A673 (cell line): ENCODE measurements around the gene HPCAL1. TPM values are rescaled to one million over a fixed set of nuclear protein-coding genes. Genes with fewer than 3 reads are reported as not detected.

Experiments
- BruUV-seq: library from RNA; stranded (reverse); fragments of 400-500 nt; replicated peaks from 2 replicates; lab custom pipeline; 2021; lab: Mats Ljungman, UMichigan
- CTCF ChIA-PET: fragments of 300-600 bp; sonication (Branson Sonifier 250); formaldehyde crosslinking; loops from one replicate; lab custom pipeline; 2022; ENCODE audit warnings: antibody characterized with exemption; lab: Charles Lee
- POLR2A ChIA-PET: fragments of 300-600 bp; sonication (Branson Sonifier 250); formaldehyde crosslinking; loops from one replicate; lab custom pipeline; 2022; ENCODE audit warnings: antibody characterized with exemption; ENCODE audit not compliant: low non-redundant PET; lab: Charles Lee
- DNase-seq: peaks from one replicate; pipeline ENCODE4 v3.0.0-alpha.2; 2015; ENCODE audit warnings: low spot score
- H3K27ac ChIP-seq: fragments of 200-600 bp; sonication (generic); 2 replicates; pipeline ENCODE4 v1.5.1; 2016; ENCODE audit warnings: mixed run types, low read depth, mild to moderate bottlenecking, mixed read lengths, antibody characterized with exemption, low read length; ENCODE audit not compliant: poor library complexity, severe bottlenecking
- H3K27me3 ChIP-seq: fragments of 200-600 bp; sonication (generic); replicated peaks from 2 replicates; pipeline ENCODE4 v1.6.1; 2017; ENCODE audit warnings: mixed run types, low read depth, mild to moderate bottlenecking, mixed read lengths, antibody characterized with exemption, low read length; ENCODE audit not compliant: insufficient read depth, poor library complexity
- H3K36me3 ChIP-seq: fragments of 200-600 bp; sonication (generic); 2 replicates; pipeline ENCODE4 v1.6.1; 2016; ENCODE audit warnings: mixed run types, mild to moderate bottlenecking, mixed read lengths, antibody characterized with exemption, low read length; ENCODE audit not compliant: insufficient read depth, poor library complexity, severe bottlenecking
- H3K4me1 ChIP-seq: fragments of 200-600 bp; sonication (generic); 2 replicates; pipeline ENCODE4 v1.6.1; 2017; ENCODE audit warnings: mixed run types, mild to moderate bottlenecking, mixed read lengths, antibody characterized with exemption, low read length; ENCODE audit not compliant: insufficient read depth, poor library complexity, severe bottlenecking
- H3K4me3 ChIP-seq: fragments of 200-600 bp; sonication (generic); 2 replicates; pipeline ENCODE4 v1.5.1; 2016; ENCODE audit warnings: low read depth, mixed run types, mild to moderate bottlenecking, mixed read lengths, low read length; ENCODE audit not compliant: poor library complexity, severe bottlenecking
- H3K9me3 ChIP-seq: fragments of 200-600 bp; sonication (generic); 2 replicates; pipeline ENCODE4 v1.6.1; 2016; ENCODE audit warnings: mixed run types, low read depth, mild to moderate bottlenecking, mixed read lengths, antibody characterized with exemption, low read length; ENCODE audit not compliant: poor library complexity, severe bottlenecking
- EZH2 ChIP-seq: fragments of 200-600 bp; sonication (generic); IDR thresholded peaks from 2 replicates; pipeline ENCODE4 v1.6.1; 2017; ENCODE audit warnings: borderline replicate concordance, low read depth, mild to moderate bottlenecking, mixed read lengths, antibody characterized with exemption, low read length; ENCODE audit not compliant: poor library complexity, severe bottlenecking
- intact Hi-C: fragments of 100-400 bp; cut with micrococcal nuclease; formaldehyde crosslinking; loops from one replicate; pipeline ENCODE4 v1.10.0; 2022; ENCODE audit not compliant: unreplicated experiment
- total RNA-seq: library from RNA; stranded (reverse); gene quantifications from 2 replicates; pipeline ENCODE4 v1.2.3, GENCODE V29; 2021
- TF ChIP-seq, protein P1 (sequence below): fragments of 300-800, 200-600 bp; sonication (generic); conservative IDR thresholded peaks from 2 replicates; pipeline ENCODE4 v1.5.1; 2017; ENCODE audit warnings: low read depth, mild to moderate bottlenecking, antibody characterized with exemption, low read length, moderate library complexity, mixed read lengths

The HPCAL1 gene
- total RNA-seq, 1 experiment from 2014 or later: 9.7 TPM

DNA sequence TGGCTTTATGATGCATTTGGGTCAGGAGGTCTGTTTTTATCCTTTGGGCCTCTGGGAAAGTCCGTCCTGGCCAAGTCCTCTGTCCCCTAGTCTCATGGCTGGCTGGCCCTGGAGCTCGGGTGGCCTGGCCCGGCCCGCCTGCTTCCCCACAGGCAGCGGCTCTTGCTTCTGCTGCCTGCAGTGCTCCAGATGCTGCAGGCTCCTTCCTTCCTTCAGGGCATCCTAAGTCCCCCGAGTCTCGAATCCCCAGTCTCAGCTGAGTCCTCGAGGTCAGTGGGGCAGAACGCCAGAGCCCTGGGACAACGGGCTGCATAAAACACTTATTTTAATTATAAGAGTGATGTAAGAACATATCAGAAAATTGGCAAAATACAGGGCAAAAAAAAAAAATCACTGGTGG, 71.2 kb downstream of the HPCAL1 start:
- intact Hi-C loops: no loop called here
- no peak for DNase-seq
- POLR2A ChIA-PET: no interaction called here
- no TSS peak for BruUV-seq
- CTCF ChIA-PET: no interaction called here
- Histone ChIP-seq H3K27ac (no peak overlapping the region), H3K27me3 (no peaks in the 10 kb centered on the region), H3K9me3 (no peaks in the 10 kb centered on the region), H3K36me3 (no peaks in the 10 kb centered on the region), H3K4me3 (no peak overlapping the region), H3K4me1 (peaks cover 11% of the 10 kb centered on the region)
- TF ChIP-seq, protein P1, sequence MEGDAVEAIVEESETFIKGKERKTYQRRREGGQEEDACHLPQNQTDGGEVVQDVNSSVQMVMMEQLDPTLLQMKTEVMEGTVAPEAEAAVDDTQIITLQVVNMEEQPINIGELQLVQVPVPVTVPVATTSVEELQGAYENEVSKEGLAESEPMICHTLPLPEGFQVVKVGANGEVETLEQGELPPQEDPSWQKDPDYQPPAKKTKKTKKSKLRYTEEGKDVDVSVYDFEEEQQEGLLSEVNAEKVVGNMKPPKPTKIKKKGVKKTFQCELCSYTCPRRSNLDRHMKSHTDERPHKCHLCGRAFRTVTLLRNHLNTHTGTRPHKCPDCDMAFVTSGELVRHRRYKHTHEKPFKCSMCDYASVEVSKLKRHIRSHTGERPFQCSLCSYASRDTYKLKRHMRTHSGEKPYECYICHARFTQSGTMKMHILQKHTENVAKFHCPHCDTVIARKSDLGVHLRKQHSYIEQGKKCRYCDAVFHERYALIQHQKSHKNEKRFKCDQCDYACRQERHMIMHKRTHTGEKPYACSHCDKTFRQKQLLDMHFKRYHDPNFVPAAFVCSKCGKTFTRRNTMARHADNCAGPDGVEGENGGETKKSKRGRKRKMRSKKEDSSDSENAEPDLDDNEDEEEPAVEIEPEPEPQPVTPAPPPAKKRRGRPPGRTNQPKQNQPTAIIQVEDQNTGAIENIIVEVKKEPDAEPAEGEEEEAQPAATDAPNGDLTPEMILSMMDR: no peak
- TF ChIP-seq EZH2: no peak

DNA sequence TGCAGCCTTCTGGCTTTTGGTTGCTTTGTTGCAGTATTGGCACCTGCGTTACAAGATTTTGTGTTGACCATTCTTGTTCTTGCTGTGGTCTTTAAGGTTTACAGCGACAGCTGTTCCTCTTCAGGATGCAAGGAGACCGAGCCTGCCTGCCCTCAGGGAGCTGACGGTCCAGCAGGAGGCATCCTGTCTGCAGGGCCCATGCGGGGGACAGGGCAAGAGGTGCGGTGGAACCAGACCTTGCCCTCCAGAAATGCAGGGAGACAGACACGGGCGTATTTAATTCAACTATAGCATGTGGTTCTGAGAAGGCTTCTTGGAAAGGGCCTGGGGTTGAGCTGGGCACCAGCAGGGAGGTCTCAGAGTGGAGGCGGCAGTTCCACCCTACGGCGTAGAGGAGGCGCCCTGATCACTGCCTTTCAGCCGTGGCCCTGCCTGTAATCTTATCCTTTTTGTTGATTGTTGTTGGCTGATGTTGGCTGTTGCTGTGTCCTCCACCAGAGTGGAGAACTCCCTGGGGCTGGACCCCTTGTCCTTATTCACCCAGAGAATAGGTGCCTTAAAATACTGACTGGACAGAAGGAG, 71.7 kb downstream of the HPCAL1 start:
- TF ChIP-seq, protein P1: no peak
- no peak for TF ChIP-seq EZH2
- no peak overlapping the region for H3K27ac ChIP-seq
- no peaks in the 10 kb centered on the region for H3K9me3 ChIP-seq
- no TSS peak for BruUV-seq
- peaks cover 11% of the 10 kb centered on the region for H3K4me1 ChIP-seq
- CTCF ChIA-PET: no interaction called here
- DNase-seq: no peak
- intact Hi-C loops: no loop called here
- POLR2A ChIA-PET: no interaction called here
- no peaks in the 10 kb centered on the region for H3K36me3 ChIP-seq
- H3K27me3 ChIP-seq: no peaks in the 10 kb centered on the region
- no peak overlapping the region for H3K4me3 ChIP-seq

DNA sequence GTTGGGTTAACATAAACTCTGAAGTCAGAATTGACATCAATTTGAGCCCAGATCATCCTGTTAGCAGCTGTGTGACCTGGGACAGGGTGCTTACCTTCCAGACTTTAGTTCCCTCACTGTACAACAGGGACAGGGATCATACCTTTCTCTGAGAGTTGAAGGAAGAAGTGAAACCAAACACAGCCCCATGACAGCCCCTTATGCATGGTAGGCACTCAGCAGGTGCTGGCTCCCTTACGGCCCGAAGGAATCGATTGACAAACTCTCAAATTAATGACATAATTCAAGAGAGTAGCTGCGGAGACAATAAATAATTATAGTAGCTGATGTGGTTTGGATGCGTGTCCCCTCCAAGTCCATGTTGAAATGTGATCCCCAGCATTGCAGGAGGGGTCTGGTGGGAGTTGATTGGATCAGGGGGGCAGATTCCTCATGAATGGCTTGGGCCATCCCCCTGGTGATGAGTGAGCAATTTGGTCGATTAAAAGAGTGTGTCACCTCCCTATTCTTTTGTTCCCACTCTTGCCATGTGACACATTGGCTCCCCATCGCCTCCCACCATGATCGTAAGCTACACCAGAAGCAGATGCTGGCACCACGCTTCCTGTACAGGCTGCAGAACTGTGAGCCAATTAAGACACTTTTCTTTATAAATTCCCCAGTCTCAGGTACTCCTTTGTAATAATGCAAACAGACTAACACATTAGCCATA, 73.0 kb downstream of the HPCAL1 start:
- CTCF ChIA-PET: interaction anchor here (0.7 kb wide), 1 partner anchor 576 kb away, joined by 3 read pairs; no protein-coding TSS in a partner anchor
- POLR2A ChIA-PET: no interaction called here
- Histone ChIP-seq H3K4me3 (no peak overlapping the region), H3K27me3 (no peaks in the 10 kb centered on the region), H3K9me3 (no peaks in the 10 kb centered on the region), H3K4me1 (peaks cover 11% of the 10 kb centered on the region), H3K27ac (no peak overlapping the region), H3K36me3 (no peaks in the 10 kb centered on the region)
- intact Hi-C loops: no loop called here
- peak; percentile 68 for DNase-seq
- TF ChIP-seq, protein P1: no peak
- no peak for TF ChIP-seq EZH2
- no TSS peak for BruUV-seq
